IMR-90 (cell line): ENCODE results near the gene ACVR1B. TPM values are rescaled to one million over a fixed set of nuclear protein-coding genes. Genes with fewer than 3 reads are reported as not detected.
A peak's percentile ranks its signal among the peaks of the same experiment; 100 is the strongest.

ENCODE experiments used
- ATAC-seq: fragments of 200-7000 bp; cut with Tn5 transposase; 2 replicates; pipeline ENCODE4 v1.9.1; 2020; ENCODE audit warnings: low read depth, mild to moderate bottlenecking, moderate library complexity
- BruUV-seq: library from RNA; stranded (reverse); fragments of 400-500 nt; replicated peaks from 2 replicates; lab custom pipeline; 2021; lab: Mats Ljungman, UMichigan
- CTCF ChIA-PET: fragments of 300-600 bp; formaldehyde crosslinking; extraction: SDS; loops from one replicate; lab custom pipeline; 2021; ENCODE audit warnings: antibody characterized with exemption; lab: Yijun Ruan, JAX
- POLR2A ChIA-PET: fragments of 300-600 bp; sonication (Branson Sonifier 250); formaldehyde crosslinking; loops from one replicate; lab custom pipeline; 2022; ENCODE audit warnings: antibody characterized with exemption; ENCODE audit not compliant: unreplicated experiment; lab: Charles Lee
- DNase-seq: peaks from one replicate; pipeline ENCODE4 v3.0.0; 2013
- H2AFZ ChIP-seq: replicated peaks from 2 replicates; pipeline ENCODE3; 2013; ENCODE audit warnings: low read length, mild to moderate bottlenecking; ENCODE audit not compliant: poor library complexity
- H2AK5ac ChIP-seq: 2 replicates; pipeline ENCODE4 v1.6.1; 2013; ENCODE audit warnings: low read depth, low read length, inconsistent platforms
- H2AK9ac ChIP-seq: replicated peaks from 2 replicates; pipeline ENCODE3; 2013; ENCODE audit warnings: mild to moderate bottlenecking, low read depth, low read length, moderate library complexity; ENCODE audit not compliant: poor library complexity
- H2BK120ac ChIP-seq: 2 replicates; pipeline ENCODE4 v1.6.1; 2013; ENCODE audit warnings: low read depth, low read length, inconsistent platforms
- H2BK15ac ChIP-seq: 3 replicates; pipeline ENCODE4 v1.6.1; 2013; ENCODE audit warnings: low read depth, low read length, inconsistent platforms
- H2BK20ac ChIP-seq: 2 replicates; pipeline ENCODE4 v1.6.1; 2013; ENCODE audit warnings: low read depth, mild to moderate bottlenecking, inconsistent platforms, low read length, moderate library complexity
- H2BK5ac ChIP-seq: 2 replicates; pipeline ENCODE4 v1.6.1; 2013; ENCODE audit warnings: mild to moderate bottlenecking, low read depth, low read length, inconsistent platforms; ENCODE audit not compliant: poor library complexity, severe bottlenecking
- H3K14ac ChIP-seq: replicated peaks from 2 replicates; pipeline ENCODE4 v1.6.1; 2013; ENCODE audit warnings: low read depth, low read length, inconsistent platforms
- H3K18ac ChIP-seq: 2 replicates; pipeline ENCODE4 v1.6.1; 2013; ENCODE audit warnings: low read depth, low read length, control low read depth
- H3K23ac ChIP-seq: 2 replicates; pipeline ENCODE4 v1.6.1; 2013; ENCODE audit warnings: low read depth, low read length, inconsistent platforms
- H3K27ac ChIP-seq: 2 replicates; pipeline ENCODE4 v1.5.1; 2013; ENCODE audit warnings: mild to moderate bottlenecking, control low read depth, low read length; ENCODE audit not compliant: insufficient read depth
- H3K27me3 ChIP-seq: 2 replicates; pipeline ENCODE4 v1.6.1; 2013; ENCODE audit warnings: low read length; ENCODE audit not compliant: control insufficient read depth, insufficient read depth
- H3K36me3 ChIP-seq: 2 replicates; pipeline ENCODE4 v1.6.1; 2013; ENCODE audit warnings: low read length, mixed read lengths; ENCODE audit not compliant: control insufficient read depth, insufficient read depth
- H3K4ac ChIP-seq: 2 replicates; pipeline ENCODE4 v1.6.1; 2013; ENCODE audit warnings: low read depth, low read length, inconsistent platforms
- H3K4me1 ChIP-seq: 2 replicates; pipeline ENCODE4 v1.6.1; 2013; ENCODE audit warnings: low read length, mixed read lengths; ENCODE audit not compliant: control insufficient read depth, insufficient read depth
- H3K4me2 ChIP-seq: 2 replicates; pipeline ENCODE4 v1.6.1; 2013; ENCODE audit warnings: low read depth, mild to moderate bottlenecking, control low read depth, low read length, moderate library complexity
- H3K4me3 ChIP-seq: 2 replicates; pipeline ENCODE4 v1.5.1; 2013; ENCODE audit warnings: low read depth, mild to moderate bottlenecking, control low read depth, low read length, moderate library complexity; ENCODE audit not compliant: insufficient read depth
- H3K56ac ChIP-seq: 2 replicates; pipeline ENCODE4 v1.6.1; 2013; ENCODE audit warnings: low read length, inconsistent platforms; ENCODE audit not compliant: insufficient read depth; ENCODE audit errors: extremely low read depth
- H3K79me1 ChIP-seq, 2 experiments: 2 replicates each; pipeline ENCODE4 v1.6.1; 2013; ENCODE audit warnings: low read length in 2 of 2, inconsistent platforms in 1 of 2, low read depth in 1 of 2
- H3K9ac ChIP-seq: 2 replicates; pipeline ENCODE4 v1.6.1; 2013; ENCODE audit warnings: low read depth, low read length, control low read depth
- H3K9me1 ChIP-seq: 2 replicates; pipeline ENCODE4 v1.6.1; 2013; ENCODE audit warnings: low read length, inconsistent platforms; ENCODE audit not compliant: insufficient read depth
- H3K9me3 ChIP-seq: 2 replicates; pipeline ENCODE4 v1.6.1; 2013; ENCODE audit warnings: low read length; ENCODE audit not compliant: control insufficient read depth, insufficient read depth
- H4K20me1 ChIP-seq: 2 replicates; pipeline ENCODE4 v1.6.1; 2013; ENCODE audit warnings: low read length, inconsistent platforms; ENCODE audit not compliant: insufficient read depth
- H4K5ac ChIP-seq: 2 replicates; pipeline ENCODE4 v1.6.1; 2013; ENCODE audit warnings: mild to moderate bottlenecking, low read depth, low read length, control low read depth
- H4K8ac ChIP-seq, 2 experiments: 2 replicates each; pipeline ENCODE4 v1.6.1; 2013; ENCODE audit warnings: low read depth in 2 of 2, low read length in 2 of 2, control low read depth in 1 of 2, inconsistent platforms in 1 of 2
- H4K91ac ChIP-seq: 2 replicates; pipeline ENCODE4 v1.6.1; 2013; ENCODE audit warnings: low read depth, low read length, inconsistent platforms; ENCODE audit not compliant: insufficient read depth
- ELK1 ChIP-seq: fragments of 150-350 bp; IDR thresholded peaks from 2 replicates; pipeline ENCODE4 v1.6.1; 2016; ENCODE audit warnings: low read depth, mild to moderate bottlenecking, low read length, moderate library complexity, borderline replicate concordance
- MAZ ChIP-seq: IDR thresholded peaks from 2 replicates; pipeline ENCODE4 v1.6.1; 2012; ENCODE audit warnings: low read depth, mild to moderate bottlenecking, low read length, improper control_type of control experiment, moderate library complexity, borderline replicate concordance
- USF2 ChIP-seq: fragments of 150-350 bp; IDR thresholded peaks from 2 replicates; pipeline ENCODE4 v1.6.1; 2017; ENCODE audit warnings: mild to moderate bottlenecking, antibody characterized with exemption, low read length, low read depth
- WGBS, 2 experiments: methylation state at CpG; one replicate each; pipeline versions ENCODE4 v1.1.5 to v1.1.7; 2013; ENCODE audit warnings: missing lambda C conversion rate in 2 of 2; ENCODE audit not compliant: insufficient read length in 1 of 2; ENCODE audit errors: extremely low coverage in 2 of 2; 5-methylcytosine and 5-hydroxymethylcytosine counted together
- dilution Hi-C: fragments of 300-500 bp; cut with HindIII; formaldehyde crosslinking; loops from one replicate; pipeline ENCODE4 v1.14.3; 2018; ENCODE audit warnings: low sequenced_read_pairs; ENCODE audit not compliant: unreplicated experiment
- in situ Hi-C: fragments of 300-500 bp; cut with MboI; formaldehyde crosslinking; loops from 3 replicates; pipeline ENCODE4 v1.14.3; 2019; ENCODE audit warnings: low sequenced_read_pairs, inconsistent platforms, mixed read lengths
- intact Hi-C: fragments of 100-400 bp; cut with micrococcal nuclease; formaldehyde crosslinking; loops from 2 replicates; pipeline ENCODE4 v1.10.0; 2022
- polyA plus RNA-seq, 3 experiments: library from polyadenylated mRNA; depleted of rRNA; stranded (reverse); fragments of >200 nt; gene quantifications; 2 replicates each; pipeline ENCODE4 v1.2.3, GENCODE V29; 2012; ENCODE audit warnings: low replicate concordance in 1 of 3
- total RNA-seq: library from RNA; depleted of rRNA; stranded (reverse); fragments of >200 nt; gene quantifications from 2 replicates; pipeline ENCODE4 v1.2.3, GENCODE V29; 2012

Gene ACVR1B
- total and polyA plus RNA-seq, 2 of the 4 experiments (the other 2 are of a cell fraction) = 5.7 to 13.6 TPM

GRCh38 chr12:51911788-51912711 lies 39.4 kb upstream of the ACVR1B start:
- H2AK9ac ChIP-seq = peak overlapping the region; percentile 82
- no peaks in the 10 kb centered on the region for H3K27me3 ChIP-seq
- ChIA-PET CTCF (interaction anchor here (0.8 kb wide), 1 partner anchor 17 kb away, joined by 4 read pairs; no protein-coding TSS in a partner anchor), POLR2A (interaction anchor here (1.0 kb wide), 1 partner anchor 9 kb away, joined by 3 read pairs; no protein-coding TSS in a partner anchor)
- peak overlapping the region; percentile 95 for H3K14ac ChIP-seq
- H3K4ac ChIP-seq = peak overlapping the region; percentile 98
- DNase-seq (peak; percentile 50), ATAC-seq (peak; percentile 60)
- peaks cover 8% of the 10 kb centered on the region; the same call in 1 of the 2 replicates for H3K36me3 ChIP-seq
- H4K8ac ChIP-seq = peak overlapping the region; percentile 9 to 97
- H3K4me2 ChIP-seq = peak overlapping the region; percentile 34; the same call in 1 of the 2 replicates
- TF ChIP-seq USF2 (no peak), ELK1 (no peak), MAZ (peak; percentile 34; the same call in 1 of the 2 replicates)
- no peaks in the 10 kb centered on the region for H3K9me3 ChIP-seq
- H2BK120ac ChIP-seq = peak overlapping the region; percentile 88
- no peak overlapping the region for H3K4me3 ChIP-seq
- dilution Hi-C loops (no loop called here), intact Hi-C loops (no loop called here), in situ Hi-C loops (no loop called here)
- H2BK15ac ChIP-seq = peak overlapping the region; percentile 85; the same call in 2 of the 3 replicates
- WGBS, 2 experiments = no CpG with 5 or more reads among the region's 8 CpGs
- peaks cover 0 to 35% of the 10 kb centered on the region in 2 experiments; a peak in 3 of 4 replicates for H3K79me1 ChIP-seq
- peak overlapping the region; percentile 86 for H2AFZ ChIP-seq
- H3K9me1 ChIP-seq = peaks cover 42% of the 10 kb centered on the region
- H3K27ac ChIP-seq = peak overlapping the region; percentile 71
- no peaks in the 10 kb centered on the region for H4K20me1 ChIP-seq
- peak overlapping the region; percentile 92 for H4K5ac ChIP-seq
- peak overlapping the region; percentile 97 for H2AK5ac ChIP-seq
- H3K23ac ChIP-seq = peak overlapping the region; percentile 74
- peak overlapping the region; percentile 33 for H2BK5ac ChIP-seq
- peaks cover 39% of the 10 kb centered on the region for H3K4me1 ChIP-seq
- no TSS peak for BruUV-seq
- H3K56ac ChIP-seq = peak overlapping the region; percentile 39
- H4K91ac ChIP-seq = peak overlapping the region; percentile 94
- peak overlapping the region; percentile 90 for H2BK20ac ChIP-seq
- H3K18ac ChIP-seq = peak overlapping the region; percentile 80
- H3K9ac ChIP-seq = peak overlapping the region; percentile 35; the same call in 1 of the 2 replicates
